Mucosa of descending colon (tissue), 3 donors: ENCODE measurements around the gene BLCAP. TPM values are rescaled to one million over a fixed set of nuclear protein-coding genes. Genes with fewer than 3 reads are reported as not detected.
A peak's percentile ranks its signal among the peaks of the same experiment; 100 is the strongest.

Source experiments
- ATAC-seq: fragments of 200-7000 bp; cut with Tn5 transposase; one replicate; pipeline ENCODE4 v1.9.1; 2020; ENCODE audit warnings: mild to moderate bottlenecking, moderate library complexity
- DNase-seq, 3 donors: peaks; one replicate each; pipeline ENCODE4 v3.0.0-alpha.2; 2020
- H3K36me3 ChIP-seq: fragments of 200-600 bp; one replicate; pipeline ENCODE4 v1.8.0; 2021; ENCODE audit warnings: low read depth, mild to moderate bottlenecking
- H3K4me1 ChIP-seq: fragments of 200-600 bp; one replicate; pipeline ENCODE4 v1.8.0; 2021; ENCODE audit warnings: low read depth, mild to moderate bottlenecking
- H3K4me3 ChIP-seq: fragments of 200-600 bp; one replicate; pipeline ENCODE4 v1.8.0; 2021; ENCODE audit warnings: mild to moderate bottlenecking
- H3K9me3 ChIP-seq: fragments of 200-600 bp; one replicate; pipeline ENCODE4 v1.8.0; 2021; ENCODE audit warnings: mild to moderate bottlenecking
- CTCF ChIP-seq: fragments of 200-600 bp; IDR thresholded peaks from one replicate; pipeline ENCODE4 v1.8.0; 2022; ENCODE audit warnings: antibody characterized with exemption, mild to moderate bottlenecking
- intact Hi-C, 2 donors: fragments of 100-400 bp; cut with DNase I in 1 of 2; cut with micrococcal nuclease in 1 of 2; formaldehyde crosslinking; loops; one replicate each; pipeline versions ENCODE4 v1.11.0 to v1.11.1; 2022; cut with DNase I, micrococcal nuclease
- total RNA-seq, 3 donors: library from RNA; stranded (reverse); fragmentation: NEBNext Ultra II Directional in 2 of 3; extraction: Animal tissue kit (Norgen Biotek cat#: 25700) in 2 of 3; gene quantifications; one replicate each; pipeline versions ENCODE4 v1.2.1 to v1.2.4, GENCODE V29; 2021 to 2023
- donor health status: DM: no; HTN: no; CAD: no; lungs with moderate emphysema.
- donor health status: DM: no; HTN: no; CAD: no.
- donor health status: DM: no; HTN: yes; CAD: no.

BLCAP gene
- total RNA-seq, 3 donors from 2014 or later = 87.9 to 110 (median 108) TPM

GRCh38 chr20:37519508-37520418, 7.9 kb downstream of the BLCAP start:
- no peaks in the 10 kb centered on the region for H3K9me3 ChIP-seq
- intact Hi-C loops = loop anchor here in 1 of 2 donors (10.0 kb wide), 1 partner anchor 135 kb away; no protein-coding TSS in a partner anchor
- ATAC-seq (no peak), DNase-seq (no peak)
- H3K36me3 ChIP-seq = no peaks in the 10 kb centered on the region
- no peak overlapping the region for H3K4me3 ChIP-seq
- H3K4me1 ChIP-seq = peaks cover 25% of the 10 kb centered on the region
- no peak for TF ChIP-seq CTCF

- Histone ChIP-seq H3K4me1 (peaks cover 16% of the 10 kb centered on the region), H3K36me3 (no peaks in the 10 kb centered on the region), H3K9me3 (no peaks in the 10 kb centered on the region), H3K4me3 (no peak overlapping the region)
- intact Hi-C loops = no loop called here
- ATAC-seq (no peak), DNase-seq (peak in 1 of 3 donors; percentile 59)
- TF ChIP-seq CTCF = no peak
Measured at GRCh38 chr20:37518606-37519507, 8.8 kb downstream of the BLCAP start.

DNA sequence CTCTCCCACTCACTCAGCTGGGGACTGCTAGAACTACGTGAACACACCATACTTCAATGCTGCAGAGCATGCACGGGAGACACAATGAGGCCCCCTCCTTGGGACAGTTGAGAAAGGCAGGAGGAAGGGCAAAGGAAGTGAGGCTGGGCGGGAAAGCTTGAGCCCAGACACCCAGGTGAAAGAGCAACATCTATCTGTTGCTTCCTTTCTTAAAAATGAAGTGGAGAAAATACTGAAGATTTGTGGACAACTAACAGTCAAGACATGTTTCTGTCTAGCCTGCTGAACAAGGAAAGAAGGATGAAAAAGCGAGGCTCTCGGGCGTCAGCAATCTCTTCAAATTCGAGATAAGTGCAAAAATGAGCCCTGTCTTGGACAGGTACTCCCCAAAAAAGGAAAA, 9.6 kb downstream of the BLCAP start:
- H3K4me1 ChIP-seq = peaks cover 14% of the 10 kb centered on the region
- no peak for DNase-seq
- TF ChIP-seq CTCF = no peak
- H3K36me3 ChIP-seq = no peaks in the 10 kb centered on the region
- no peak overlapping the region for H3K4me3 ChIP-seq
- intact Hi-C loops = no loop called here
- H3K9me3 ChIP-seq = no peaks in the 10 kb centered on the region
- no peak for ATAC-seq

DNA sequence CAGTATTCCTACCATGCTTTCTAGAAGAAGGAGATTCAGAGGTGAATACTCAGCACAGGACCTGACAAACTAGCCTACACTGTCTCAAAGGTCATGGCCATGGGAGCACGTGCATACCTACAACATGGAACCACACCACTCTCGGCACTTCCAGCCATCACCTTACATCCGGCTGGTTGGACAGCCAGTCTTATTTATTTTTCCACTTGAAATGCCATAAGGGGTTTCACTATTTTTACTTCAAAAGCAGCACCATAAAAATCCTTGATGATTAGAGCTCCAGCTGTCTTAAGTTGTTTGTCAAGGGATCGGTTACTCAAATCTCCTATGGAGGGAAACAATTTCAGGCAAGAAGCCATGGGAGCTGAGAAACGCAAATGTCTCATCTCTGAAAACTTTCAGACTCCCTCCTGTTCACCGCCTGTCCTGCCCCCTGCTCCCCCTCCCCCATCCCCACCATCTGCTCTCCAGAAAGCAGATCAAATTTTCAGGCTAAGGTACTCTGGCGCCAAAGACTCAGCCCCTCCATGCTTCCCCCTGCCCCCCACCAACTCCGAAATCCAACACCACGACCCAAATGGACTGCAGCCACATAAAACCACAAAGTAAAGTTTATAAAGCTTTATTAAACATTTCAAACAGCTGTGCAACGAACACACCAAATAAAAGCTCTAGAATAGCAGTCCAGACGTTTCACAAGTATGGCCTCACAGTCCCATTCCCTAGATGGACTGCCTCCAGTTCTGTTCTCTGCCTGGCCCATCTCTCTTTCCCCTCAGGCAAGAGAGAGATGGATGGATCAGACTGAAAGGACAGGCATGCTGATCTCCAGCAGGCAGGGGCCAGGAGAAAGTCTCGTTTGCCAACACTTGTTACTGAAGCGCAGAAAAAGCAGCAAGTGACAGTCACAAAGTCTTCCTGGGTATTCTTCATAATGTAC, 10.6 kb downstream of the BLCAP start:
- H3K4me1 ChIP-seq = peaks cover 7% of the 10 kb centered on the region
- ATAC-seq = peak; percentile 71
- intact Hi-C loops = no loop called here

More for the DNA sequence above, 10.6 kb downstream of the BLCAP start:
- no peak for TF ChIP-seq CTCF
- Histone ChIP-seq H3K4me3 (no peak overlapping the region), H3K9me3 (no peaks in the 10 kb centered on the region), H3K36me3 (no peaks in the 10 kb centered on the region)
- no peak for DNase-seq
